C4-2B (cell line): ENCODE results near the gene TMEM258.

Source experiments
- H3K27ac ChIP-seq: fragments of 450-650 bp; 2 replicates; pipeline ENCODE4 v1.5.1; 2017
- ZFX ChIP-seq: fragments of 450-650 bp; IDR thresholded peaks from 2 replicates; pipeline ENCODE4 v1.6.1; 2017
- TF ChIP-seq, protein P1 (sequence below): fragments of 450-650 bp; conservative IDR thresholded peaks from 2 replicates; pipeline ENCODE4 v1.5.1; 2017; ENCODE audit warnings: mild to moderate bottlenecking

The TMEM258 gene

DNA sequence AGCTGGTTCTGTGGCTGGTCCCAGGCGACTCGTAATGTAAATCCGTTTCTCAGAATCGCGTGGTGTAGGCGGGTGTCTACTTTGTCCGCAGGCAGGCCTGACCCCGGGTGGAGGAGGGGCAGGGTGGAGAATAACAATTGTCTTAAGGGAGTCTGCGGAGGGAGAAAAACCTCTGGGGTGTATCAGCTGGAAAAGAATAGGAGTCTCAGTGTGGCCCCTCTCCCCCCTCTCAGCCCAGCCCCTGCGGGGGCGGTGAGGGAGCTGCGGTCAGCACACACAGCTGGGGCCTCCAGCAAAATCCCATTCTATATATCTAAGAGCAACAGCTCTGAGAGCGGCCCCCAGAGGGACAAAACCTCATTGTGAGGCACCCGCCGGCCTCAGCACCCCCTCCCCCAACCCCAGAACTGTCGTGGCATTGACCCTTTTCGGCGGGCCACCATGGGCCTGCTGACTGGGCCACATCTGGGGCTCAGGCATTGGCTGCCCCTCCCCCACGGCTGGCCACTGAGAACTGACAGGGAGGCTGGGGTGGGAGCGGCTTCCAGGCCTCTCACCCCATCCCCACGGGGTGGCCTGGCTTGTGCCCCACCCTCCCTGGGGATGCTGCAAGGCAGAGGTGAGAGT is 42.7 kb downstream of the TMEM258 start:
- no peak for TF ChIP-seq ZFX
- TF ChIP-seq, protein P1, sequence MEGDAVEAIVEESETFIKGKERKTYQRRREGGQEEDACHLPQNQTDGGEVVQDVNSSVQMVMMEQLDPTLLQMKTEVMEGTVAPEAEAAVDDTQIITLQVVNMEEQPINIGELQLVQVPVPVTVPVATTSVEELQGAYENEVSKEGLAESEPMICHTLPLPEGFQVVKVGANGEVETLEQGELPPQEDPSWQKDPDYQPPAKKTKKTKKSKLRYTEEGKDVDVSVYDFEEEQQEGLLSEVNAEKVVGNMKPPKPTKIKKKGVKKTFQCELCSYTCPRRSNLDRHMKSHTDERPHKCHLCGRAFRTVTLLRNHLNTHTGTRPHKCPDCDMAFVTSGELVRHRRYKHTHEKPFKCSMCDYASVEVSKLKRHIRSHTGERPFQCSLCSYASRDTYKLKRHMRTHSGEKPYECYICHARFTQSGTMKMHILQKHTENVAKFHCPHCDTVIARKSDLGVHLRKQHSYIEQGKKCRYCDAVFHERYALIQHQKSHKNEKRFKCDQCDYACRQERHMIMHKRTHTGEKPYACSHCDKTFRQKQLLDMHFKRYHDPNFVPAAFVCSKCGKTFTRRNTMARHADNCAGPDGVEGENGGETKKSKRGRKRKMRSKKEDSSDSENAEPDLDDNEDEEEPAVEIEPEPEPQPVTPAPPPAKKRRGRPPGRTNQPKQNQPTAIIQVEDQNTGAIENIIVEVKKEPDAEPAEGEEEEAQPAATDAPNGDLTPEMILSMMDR: no peak
- no peak overlapping the region for H3K27ac ChIP-seq

DNA sequence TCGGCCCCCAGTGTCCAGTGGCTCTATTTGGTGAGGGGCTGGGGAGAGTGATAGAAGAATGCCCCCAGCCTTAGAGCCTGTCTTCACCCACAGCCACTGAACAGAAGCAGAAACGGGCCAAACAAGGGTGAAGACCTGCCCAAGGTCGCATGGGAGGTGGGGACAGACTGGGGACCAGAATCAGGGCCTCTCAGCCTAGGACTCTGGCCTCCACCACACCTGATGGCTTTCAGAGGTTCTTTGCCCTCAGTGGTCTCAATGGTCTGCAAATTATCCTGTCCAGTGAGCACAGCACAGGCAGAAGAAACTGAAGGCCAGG is 44.5 kb downstream of the TMEM258 start:
- TF ChIP-seq, protein P1: peak; percentile 81
- no peak for TF ChIP-seq ZFX

DNA sequence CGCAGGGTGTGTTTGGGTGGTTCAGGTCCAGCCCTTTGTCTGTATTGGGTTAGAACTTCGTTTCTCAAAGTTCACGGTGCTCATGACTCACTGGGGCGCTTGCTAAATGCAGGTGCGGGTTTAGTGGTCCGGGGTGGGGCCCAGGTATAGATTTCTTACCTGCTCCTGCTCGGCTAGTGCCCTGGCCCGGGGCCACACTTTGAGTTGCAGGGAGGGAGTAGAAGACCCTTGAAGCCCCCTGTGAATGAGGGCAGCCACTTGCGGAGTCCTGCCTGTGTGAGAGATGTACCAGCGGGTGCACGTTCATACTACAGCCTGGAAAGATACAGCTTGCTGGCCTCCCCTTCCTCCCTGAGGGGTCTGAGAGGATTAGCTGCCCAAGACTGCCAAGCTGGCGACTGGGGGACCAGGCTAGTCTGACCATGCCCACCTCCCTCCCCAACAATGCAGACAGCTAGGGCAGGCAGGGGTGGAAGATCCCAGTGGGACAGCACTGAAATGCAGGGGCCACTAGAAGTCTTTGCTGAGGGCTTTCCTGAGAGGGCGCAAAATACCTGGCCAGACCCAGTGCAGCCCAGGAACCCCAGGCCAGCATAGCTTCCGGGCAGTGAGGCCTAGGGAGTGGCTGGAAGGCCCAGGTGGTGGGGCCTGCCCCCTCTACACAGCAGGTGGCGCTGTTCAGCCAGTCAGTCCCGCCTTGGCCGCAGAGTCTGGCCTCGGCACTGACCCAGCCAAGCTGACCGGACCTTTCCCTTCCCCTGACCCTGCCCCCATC is 45.0 kb downstream of the TMEM258 start:
- TF ChIP-seq, protein P1: peak; percentile 98
- no peak for TF ChIP-seq ZFX
- no peak overlapping the region for H3K27ac ChIP-seq

More for the DNA sequence above, 44.5 kb downstream of the TMEM258 start:
- no peak overlapping the region for H3K27ac ChIP-seq

DNA sequence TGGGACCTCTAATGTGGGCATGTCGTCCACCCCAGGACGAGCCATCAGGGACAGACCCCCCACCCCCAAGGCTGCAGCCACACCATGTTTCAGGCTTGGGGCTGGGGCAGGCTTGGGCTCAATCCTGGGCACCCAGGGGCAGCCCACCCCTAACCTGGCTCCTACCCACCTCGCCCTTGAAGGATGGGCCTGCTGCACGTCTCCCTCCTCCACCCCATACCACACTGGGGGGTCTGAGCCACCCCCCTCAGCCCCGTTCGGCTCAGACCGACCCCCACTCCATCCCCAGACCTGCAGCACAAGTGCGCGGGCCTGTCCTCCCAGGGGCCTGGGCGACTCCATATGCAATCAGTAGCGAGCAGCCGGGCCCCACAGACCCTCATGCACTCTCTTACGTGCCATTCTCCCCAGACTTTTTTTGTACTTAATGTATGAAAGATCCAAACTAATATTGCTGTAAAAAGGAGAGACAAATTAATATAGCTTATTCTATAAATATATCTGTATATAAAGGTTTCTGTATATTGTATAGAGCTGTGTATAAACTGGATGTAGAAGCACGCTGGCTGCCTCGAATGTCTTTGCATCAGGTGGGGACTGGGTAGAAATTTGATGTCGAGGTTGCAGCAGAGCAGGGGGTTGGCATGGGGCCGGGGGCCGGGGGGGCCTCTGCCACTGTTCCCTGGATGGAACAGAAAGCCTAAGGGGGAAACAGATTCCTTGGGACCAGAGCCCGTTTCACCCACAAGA is 45.8 kb downstream of the TMEM258 start:
- no peak overlapping the region for H3K27ac ChIP-seq
- TF ChIP-seq, protein P1: no peak
- TF ChIP-seq ZFX: no peak

GRCh38 chr11:61745781-61746441 is 46.5 kb downstream of the TMEM258 start:
- no peak for TF ChIP-seq ZFX
- TF ChIP-seq, protein P1: no peak
- H3K27ac ChIP-seq: no peak overlapping the region

DNA sequence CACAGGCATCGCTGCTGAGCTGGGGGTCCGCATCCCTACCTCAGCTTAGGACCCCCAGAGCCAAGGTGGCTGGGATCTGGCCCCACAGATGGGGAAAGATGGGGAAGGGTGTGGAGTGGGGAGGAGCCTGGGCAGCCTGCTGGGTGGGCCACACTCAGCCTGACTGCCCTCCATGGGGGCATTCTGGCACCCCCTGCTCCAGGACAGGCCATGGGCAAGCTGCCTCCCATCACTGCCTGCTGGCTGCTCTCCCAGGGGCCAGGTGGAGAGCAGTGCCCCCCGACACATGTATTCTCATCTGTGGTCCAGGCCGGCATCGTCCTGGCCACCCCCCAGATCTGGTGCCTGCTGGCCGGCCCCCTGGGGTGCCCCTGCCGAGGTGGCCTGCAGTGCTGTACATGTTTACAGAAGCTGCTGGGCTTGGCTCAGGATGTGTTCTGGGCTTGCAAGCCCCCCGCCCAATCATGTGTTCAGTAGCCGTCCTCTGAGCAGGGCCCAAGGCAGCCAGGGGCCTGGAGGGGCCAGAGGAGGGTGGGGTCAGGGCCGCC is 47.7 kb downstream of the TMEM258 start:
- no peak for TF ChIP-seq ZFX
- TF ChIP-seq, protein P1: no peak
- no peak overlapping the region for H3K27ac ChIP-seq
